ENCODE data around the gene COG7.

- TF ChIP-seq CTCF (IDR thresholded peaks at IDR 0.05) (no peak), POLR2A (IDR thresholded peaks at IDR 0.05) (no peak), POLR2AphosphoS5 (IDR thresholded peaks at IDR 0.05) (no peak)
Observed at GRCh38 chr16:23353440-23353839, 99.5 kb downstream of the COG7 start.
